Retinal pigment epithelial cell (primary cell): Measurements from ENCODE around the gene IL1RAP.
"Not testable (repeated sequence)": the region's sequence is repeated elsewhere in the genome, so short reads cannot be mapped to it uniquely, and the experiment has no call there.

ENCODE experiments used
- DNase-seq: peaks from one replicate; pipeline ENCODE4 v3.0.0-alpha.2; 2010; ENCODE audit warnings: low read depth
- H3K4me3 ChIP-seq: 2 replicates; pipeline ENCODE4 v1.5.1; 2011; ENCODE audit warnings: mild to moderate bottlenecking, low read length, control low read depth, moderate library complexity
- CTCF ChIP-seq: conservative IDR thresholded peaks from 2 replicates; pipeline ENCODE4 v1.5.1; 2011; ENCODE audit warnings: low read depth, low read length, control low read depth, inconsistent platforms

IL1RAP gene

GRCh38 chr3:190673148-190673547 is 159.3 kb downstream of the IL1RAP start:
- TF ChIP-seq CTCF: no peak
- no peak overlapping the region for H3K4me3 ChIP-seq
- no peak for DNase-seq

GRCh38 chr3:190676481-190676880 is 162.6 kb downstream of the IL1RAP start:
- no peak for TF ChIP-seq CTCF
- no peak for DNase-seq
- no peak overlapping the region for H3K4me3 ChIP-seq

GRCh38 chr3:190677001-190677400 is 163.1 kb downstream of the IL1RAP start:
- no peak for TF ChIP-seq CTCF
- no peak for DNase-seq
- H3K4me3 ChIP-seq: no peak overlapping the region

GRCh38 chr3:190677868-190678267 is 164.0 kb downstream of the IL1RAP start:
- not testable (repeated sequence) for DNase-seq, H3K4me3 ChIP-seq

GRCh38 chr3:190680691-190681090 is 166.8 kb downstream of the IL1RAP start:
- no peak for TF ChIP-seq CTCF
- H3K4me3 ChIP-seq: no peak overlapping the region
- no peak for DNase-seq

GRCh38 chr3:190684776-190685175 is 170.9 kb downstream of the IL1RAP start:
- DNase-seq: no peak
- no peak overlapping the region for H3K4me3 ChIP-seq
- no peak for TF ChIP-seq CTCF

GRCh38 chr3:190686011-190686410 is 172.1 kb downstream of the IL1RAP start:
- no peak for DNase-seq
- H3K4me3 ChIP-seq: no peak overlapping the region
- no peak for TF ChIP-seq CTCF

- H3K4me3 ChIP-seq: no peak overlapping the region
These were observed 176.4 kb downstream of the IL1RAP start for GRCh38 chr3:190690246-190690645.

More at GRCh38 chr3:190690246-190690645, 176.4 kb downstream of the IL1RAP start:
- TF ChIP-seq CTCF: no peak
- no peak for DNase-seq
